IMR-90 (cell line): Measurements from ENCODE around the gene CKAP4. TPM values are rescaled to one million over a fixed set of nuclear protein-coding genes. Genes with fewer than 3 reads are reported as not detected.

Source experiments
- ATAC-seq: fragments of 200-7000 bp; cut with Tn5 transposase; 2 replicates; pipeline ENCODE4 v1.9.1; 2020; ENCODE audit warnings: low read depth, mild to moderate bottlenecking, moderate library complexity
- BruUV-seq: library from RNA; stranded (reverse); fragments of 400-500 nt; replicated peaks from 2 replicates; lab custom pipeline; 2021; lab: Mats Ljungman, UMichigan
- CTCF ChIA-PET: fragments of 300-600 bp; formaldehyde crosslinking; extraction: SDS; loops from one replicate; lab custom pipeline; 2021; ENCODE audit warnings: antibody characterized with exemption; lab: Yijun Ruan, JAX
- POLR2A ChIA-PET: fragments of 300-600 bp; sonication (Branson Sonifier 250); formaldehyde crosslinking; loops from one replicate; lab custom pipeline; 2022; ENCODE audit warnings: antibody characterized with exemption; ENCODE audit not compliant: unreplicated experiment; lab: Charles Lee
- DNase-seq: peaks from one replicate; pipeline ENCODE4 v3.0.0; 2013
- H2AFZ ChIP-seq: replicated peaks from 2 replicates; pipeline ENCODE3; 2013; ENCODE audit warnings: low read length, mild to moderate bottlenecking; ENCODE audit not compliant: poor library complexity
- H2AK5ac ChIP-seq: 2 replicates; pipeline ENCODE4 v1.6.1; 2013; ENCODE audit warnings: low read depth, low read length, inconsistent platforms
- H2AK9ac ChIP-seq: replicated peaks from 2 replicates; pipeline ENCODE3; 2013; ENCODE audit warnings: mild to moderate bottlenecking, low read depth, low read length, moderate library complexity; ENCODE audit not compliant: poor library complexity
- H2BK120ac ChIP-seq: 2 replicates; pipeline ENCODE4 v1.6.1; 2013; ENCODE audit warnings: low read depth, low read length, inconsistent platforms
- H2BK15ac ChIP-seq: 3 replicates; pipeline ENCODE4 v1.6.1; 2013; ENCODE audit warnings: low read depth, low read length, inconsistent platforms
- H2BK20ac ChIP-seq: 2 replicates; pipeline ENCODE4 v1.6.1; 2013; ENCODE audit warnings: low read depth, mild to moderate bottlenecking, inconsistent platforms, low read length, moderate library complexity
- H2BK5ac ChIP-seq: 2 replicates; pipeline ENCODE4 v1.6.1; 2013; ENCODE audit warnings: mild to moderate bottlenecking, low read depth, low read length, inconsistent platforms; ENCODE audit not compliant: poor library complexity, severe bottlenecking
- H3K14ac ChIP-seq: replicated peaks from 2 replicates; pipeline ENCODE4 v1.6.1; 2013; ENCODE audit warnings: low read depth, low read length, inconsistent platforms
- H3K18ac ChIP-seq: 2 replicates; pipeline ENCODE4 v1.6.1; 2013; ENCODE audit warnings: low read depth, low read length, control low read depth
- H3K23ac ChIP-seq: 2 replicates; pipeline ENCODE4 v1.6.1; 2013; ENCODE audit warnings: low read depth, low read length, inconsistent platforms
- H3K27ac ChIP-seq: 2 replicates; pipeline ENCODE4 v1.5.1; 2013; ENCODE audit warnings: mild to moderate bottlenecking, control low read depth, low read length; ENCODE audit not compliant: insufficient read depth
- H3K27me3 ChIP-seq: 2 replicates; pipeline ENCODE4 v1.6.1; 2013; ENCODE audit warnings: low read length; ENCODE audit not compliant: control insufficient read depth, insufficient read depth
- H3K36me3 ChIP-seq: 2 replicates; pipeline ENCODE4 v1.6.1; 2013; ENCODE audit warnings: low read length, mixed read lengths; ENCODE audit not compliant: control insufficient read depth, insufficient read depth
- H3K4ac ChIP-seq: 2 replicates; pipeline ENCODE4 v1.6.1; 2013; ENCODE audit warnings: low read depth, low read length, inconsistent platforms
- H3K4me1 ChIP-seq: 2 replicates; pipeline ENCODE4 v1.6.1; 2013; ENCODE audit warnings: low read length, mixed read lengths; ENCODE audit not compliant: control insufficient read depth, insufficient read depth
- H3K4me2 ChIP-seq: 2 replicates; pipeline ENCODE4 v1.6.1; 2013; ENCODE audit warnings: low read depth, mild to moderate bottlenecking, control low read depth, low read length, moderate library complexity
- H3K4me3 ChIP-seq: 2 replicates; pipeline ENCODE4 v1.5.1; 2013; ENCODE audit warnings: low read depth, mild to moderate bottlenecking, control low read depth, low read length, moderate library complexity; ENCODE audit not compliant: insufficient read depth
- H3K56ac ChIP-seq: 2 replicates; pipeline ENCODE4 v1.6.1; 2013; ENCODE audit warnings: low read length, inconsistent platforms; ENCODE audit not compliant: insufficient read depth; ENCODE audit errors: extremely low read depth
- H3K79me1 ChIP-seq, 2 experiments: 2 replicates each; pipeline ENCODE4 v1.6.1; 2013; ENCODE audit warnings: low read length in 2 of 2, inconsistent platforms in 1 of 2, low read depth in 1 of 2
- H3K9ac ChIP-seq: 2 replicates; pipeline ENCODE4 v1.6.1; 2013; ENCODE audit warnings: low read depth, low read length, control low read depth
- H3K9me1 ChIP-seq: 2 replicates; pipeline ENCODE4 v1.6.1; 2013; ENCODE audit warnings: low read length, inconsistent platforms; ENCODE audit not compliant: insufficient read depth
- H3K9me3 ChIP-seq: 2 replicates; pipeline ENCODE4 v1.6.1; 2013; ENCODE audit warnings: low read length; ENCODE audit not compliant: control insufficient read depth, insufficient read depth
- H4K20me1 ChIP-seq: 2 replicates; pipeline ENCODE4 v1.6.1; 2013; ENCODE audit warnings: low read length, inconsistent platforms; ENCODE audit not compliant: insufficient read depth
- H4K5ac ChIP-seq: 2 replicates; pipeline ENCODE4 v1.6.1; 2013; ENCODE audit warnings: mild to moderate bottlenecking, low read depth, low read length, control low read depth
- H4K8ac ChIP-seq, 2 experiments: 2 replicates each; pipeline ENCODE4 v1.6.1; 2013; ENCODE audit warnings: low read depth in 2 of 2, low read length in 2 of 2, control low read depth in 1 of 2, inconsistent platforms in 1 of 2
- H4K91ac ChIP-seq: 2 replicates; pipeline ENCODE4 v1.6.1; 2013; ENCODE audit warnings: low read depth, low read length, inconsistent platforms; ENCODE audit not compliant: insufficient read depth
- BHLHE40 ChIP-seq: fragments of 150-350 bp; IDR thresholded peaks from 2 replicates; pipeline ENCODE4 v1.6.1; 2016; ENCODE audit warnings: mild to moderate bottlenecking, low read depth, low read length
- CHD1 ChIP-seq: IDR thresholded peaks from 2 replicates; pipeline ENCODE4 v1.6.1; 2012; ENCODE audit warnings: low read depth, low read length, improper control_type of control experiment
- FOS ChIP-seq: fragments of 150-350 bp; IDR thresholded peaks from 2 replicates; pipeline ENCODE4 v1.6.1; 2016; ENCODE audit warnings: low read depth, low read length
- MAZ ChIP-seq: IDR thresholded peaks from 2 replicates; pipeline ENCODE4 v1.6.1; 2012; ENCODE audit warnings: low read depth, mild to moderate bottlenecking, low read length, improper control_type of control experiment, moderate library complexity, borderline replicate concordance
- MXI1 ChIP-seq: IDR thresholded peaks from 2 replicates; pipeline ENCODE4 v1.6.1; 2012; ENCODE audit warnings: low read depth, mild to moderate bottlenecking, low read length, moderate library complexity, borderline replicate concordance
- RAD21 ChIP-seq: IDR thresholded peaks from 2 replicates; pipeline ENCODE4 v1.6.1; 2012; ENCODE audit warnings: low read length, improper control_type of control experiment
- SMC3 ChIP-seq: fragments of 150-350 bp; IDR thresholded peaks from 2 replicates; pipeline ENCODE4 v1.6.1; 2016; ENCODE audit warnings: low read depth, mild to moderate bottlenecking, antibody characterized with exemption, low read length, moderate library complexity
- WGBS, 2 experiments: methylation state at CpG; one replicate each; pipeline versions ENCODE4 v1.1.5 to v1.1.7; 2013; ENCODE audit warnings: missing lambda C conversion rate in 2 of 2; ENCODE audit not compliant: insufficient read length in 1 of 2; ENCODE audit errors: extremely low coverage in 2 of 2; 5-methylcytosine and 5-hydroxymethylcytosine counted together
- dilution Hi-C: fragments of 300-500 bp; cut with HindIII; formaldehyde crosslinking; loops from one replicate; pipeline ENCODE4 v1.14.3; 2018; ENCODE audit warnings: low sequenced_read_pairs; ENCODE audit not compliant: unreplicated experiment
- in situ Hi-C: fragments of 300-500 bp; cut with MboI; formaldehyde crosslinking; loops from 3 replicates; pipeline ENCODE4 v1.14.3; 2019; ENCODE audit warnings: low sequenced_read_pairs, inconsistent platforms, mixed read lengths
- intact Hi-C: fragments of 100-400 bp; cut with micrococcal nuclease; formaldehyde crosslinking; loops from 2 replicates; pipeline ENCODE4 v1.10.0; 2022
- polyA plus RNA-seq, 3 experiments: library from polyadenylated mRNA; depleted of rRNA; stranded (reverse); fragments of >200 nt; gene quantifications; 2 replicates each; pipeline ENCODE4 v1.2.3, GENCODE V29; 2012; ENCODE audit warnings: low replicate concordance in 1 of 3
- total RNA-seq: library from RNA; depleted of rRNA; stranded (reverse); fragments of >200 nt; gene quantifications from 2 replicates; pipeline ENCODE4 v1.2.3, GENCODE V29; 2012
- TF ChIP-seq, protein P1 (sequence below): fragments of 150-350 bp; IDR thresholded peaks from 2 replicates; pipeline ENCODE4 v1.6.1; 2017; ENCODE audit warnings: mild to moderate bottlenecking, antibody characterized with exemption, low read length, low read depth
- TF ChIP-seq, protein P2 (sequence below): fragments of 150-350 bp; IDR thresholded peaks from 2 replicates; pipeline ENCODE4 v1.6.1; 2016; ENCODE audit warnings: low read depth, mild to moderate bottlenecking, low read length, moderate library complexity, borderline replicate concordance

CKAP4 gene
- total and polyA plus RNA-seq, 2 of the 4 experiments (the other 2 are of a cell fraction), result 94.5 to 297 TPM

DNA sequence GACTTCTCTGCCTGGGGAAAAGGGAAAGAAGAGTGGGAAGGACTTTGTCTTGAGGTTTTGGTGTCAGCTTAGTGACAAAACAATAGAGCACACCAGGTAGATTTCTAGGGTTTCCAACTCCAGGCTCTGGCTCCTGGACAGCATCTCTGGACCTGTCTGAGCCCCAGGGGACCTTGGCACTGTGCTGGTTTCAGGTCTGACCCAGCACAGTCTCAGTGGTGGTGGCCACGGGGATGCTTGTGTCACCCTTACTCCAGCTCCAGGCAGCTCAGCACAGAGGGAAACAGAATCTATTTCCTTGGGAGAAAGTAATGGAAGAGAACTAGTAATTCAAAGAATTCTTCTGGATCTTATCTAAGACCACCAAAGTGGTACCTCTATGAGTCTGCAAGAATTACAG, 11.1 kb upstream of the CKAP4 start:
- in situ Hi-C loops (no loop called here), dilution Hi-C loops (no loop called here), intact Hi-C loops (no loop called here)
- H3K9me3 ChIP-seq, result no peaks in the 10 kb centered on the region
- H2BK120ac ChIP-seq, result no peak overlapping the region
- H2BK5ac ChIP-seq, result no peak overlapping the region
- no peak overlapping the region for H4K91ac ChIP-seq
- no peak overlapping the region for H3K23ac ChIP-seq
- H3K14ac ChIP-seq, result no peak overlapping the region
- no peak overlapping the region for H3K56ac ChIP-seq
- TF ChIP-seq MXI1, result no peak
- TF ChIP-seq, protein P1, sequence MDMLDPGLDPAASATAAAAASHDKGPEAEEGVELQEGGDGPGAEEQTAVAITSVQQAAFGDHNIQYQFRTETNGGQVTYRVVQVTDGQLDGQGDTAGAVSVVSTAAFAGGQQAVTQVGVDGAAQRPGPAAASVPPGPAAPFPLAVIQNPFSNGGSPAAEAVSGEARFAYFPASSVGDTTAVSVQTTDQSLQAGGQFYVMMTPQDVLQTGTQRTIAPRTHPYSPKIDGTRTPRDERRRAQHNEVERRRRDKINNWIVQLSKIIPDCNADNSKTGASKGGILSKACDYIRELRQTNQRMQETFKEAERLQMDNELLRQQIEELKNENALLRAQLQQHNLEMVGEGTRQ, result no peak
- no peak for TF ChIP-seq FOS
- TF ChIP-seq, protein P2, sequence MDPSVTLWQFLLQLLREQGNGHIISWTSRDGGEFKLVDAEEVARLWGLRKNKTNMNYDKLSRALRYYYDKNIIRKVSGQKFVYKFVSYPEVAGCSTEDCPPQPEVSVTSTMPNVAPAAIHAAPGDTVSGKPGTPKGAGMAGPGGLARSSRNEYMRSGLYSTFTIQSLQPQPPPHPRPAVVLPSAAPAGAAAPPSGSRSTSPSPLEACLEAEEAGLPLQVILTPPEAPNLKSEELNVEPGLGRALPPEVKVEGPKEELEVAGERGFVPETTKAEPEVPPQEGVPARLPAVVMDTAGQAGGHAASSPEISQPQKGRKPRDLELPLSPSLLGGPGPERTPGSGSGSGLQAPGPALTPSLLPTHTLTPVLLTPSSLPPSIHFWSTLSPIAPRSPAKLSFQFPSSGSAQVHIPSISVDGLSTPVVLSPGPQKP, result no peak
- no peak for TF ChIP-seq BHLHE40
- TF ChIP-seq MAZ, result no peak
- no peak for TF ChIP-seq CHD1
- no peak for TF ChIP-seq SMC3
- no peak for TF ChIP-seq RAD21
- POLR2A ChIA-PET, result interaction anchor here (0.6 kb wide), 1 partner anchor 699 kb away, joined by 3 read pairs; no protein-coding TSS in a partner anchor
- no peaks in the 10 kb centered on the region for H3K27me3 ChIP-seq
- no peak overlapping the region for H3K4ac ChIP-seq
- H2AFZ ChIP-seq, result no peak overlapping the region
- no peak overlapping the region for H4K8ac ChIP-seq
- no peak overlapping the region for H2BK20ac ChIP-seq
- no peak for DNase-seq
- H3K18ac ChIP-seq, result no peak overlapping the region
- no peak overlapping the region for H3K9ac ChIP-seq
- no peaks in the 10 kb centered on the region for H3K4me1 ChIP-seq
- WGBS, 2 experiments, result no CpG with 5 or more reads among the region's 1 CpG
- CTCF ChIA-PET, result no interaction called here
- H4K5ac ChIP-seq, result no peak overlapping the region
- H4K20me1 ChIP-seq, result no peaks in the 10 kb centered on the region
- H3K79me1 ChIP-seq, result no peaks in the 10 kb centered on the region
- no peaks in the 10 kb centered on the region for H3K36me3 ChIP-seq
- no peak overlapping the region for H2BK15ac ChIP-seq
- no TSS peak for BruUV-seq
- H3K4me3 ChIP-seq, result no peak overlapping the region
- no peaks in the 10 kb centered on the region for H3K9me1 ChIP-seq
- no peak overlapping the region for H2AK9ac ChIP-seq
- H2AK5ac ChIP-seq, result no peak overlapping the region
- no peak for ATAC-seq
- no peak overlapping the region for H3K4me2 ChIP-seq
- H3K27ac ChIP-seq, result no peak overlapping the region
